Psoas muscle (tissue), 8 donors: Measurements from ENCODE around the gene DCPS. TPM values are rescaled to one million over a fixed set of nuclear protein-coding genes. Genes with fewer than 3 reads are reported as not detected.
A peak's percentile ranks its signal among the peaks of the same experiment; 100 is the strongest.

Experiments
- ATAC-seq, 4 donors: fragments of 200-7000 bp; cut with Tn5 transposase; one replicate each; pipeline ENCODE4 v1.9.1; 2020; ENCODE audit warnings: moderate library complexity in 3 of 4, mild to moderate bottlenecking in 2 of 4
- DNase-seq, 2 donors: peaks; one replicate each; pipeline ENCODE4 v3.0.0-alpha.2; 2020
- H3K27ac ChIP-seq: fragments of 200-600 bp; one replicate; pipeline ENCODE4 v1.8.0; 2022
- H3K27me3 ChIP-seq, 3 donors: fragments of 200-600 bp in 1 of 3; one replicate each; pipeline versions ENCODE4 v1.6.1 to v1.8.0; 2013 to 2022; ENCODE audit warnings: low read length in 2 of 3, mild to moderate bottlenecking in 2 of 3, moderate library complexity in 1 of 3; ENCODE audit not compliant: insufficient read depth in 3 of 3
- H3K36me3 ChIP-seq, 2 donors: fragments of 200-600 bp in 1 of 2; one replicate each; pipeline versions ENCODE4 v1.6.1 to v1.8.0; 2013 to 2022; ENCODE audit warnings: low read depth in 1 of 2, mild to moderate bottlenecking in 1 of 2, moderate library complexity in 1 of 2; ENCODE audit not compliant: insufficient read depth in 1 of 2
- H3K4me1 ChIP-seq: fragments of 200-600 bp; one replicate; pipeline ENCODE4 v1.8.0; 2022
- H3K4me3 ChIP-seq: fragments of 200-600 bp; one replicate; pipeline ENCODE4 v1.8.0; 2022; ENCODE audit warnings: mild to moderate bottlenecking
- H3K9me3 ChIP-seq: fragments of 200-600 bp; one replicate; pipeline ENCODE4 v1.8.0; 2022
- CTCF ChIP-seq: fragments of 200-600 bp; IDR thresholded peaks from one replicate; pipeline ENCODE4 v1.8.0; 2022; ENCODE audit warnings: antibody characterized with exemption
- WGBS, 3 donors: extraction: QIAGEN DNeasy Blood & Tissue Kit; methylation state at CpG; one replicate each; pipeline versions ENCODE4 v1.1.6 to v1.1.7; 2013; 5-methylcytosine and 5-hydroxymethylcytosine counted together
- intact Hi-C, 2 donors: fragments of 100-400 bp; cut with DNase I; formaldehyde crosslinking; loops; one replicate each; pipeline versions ENCODE4 v1.11.0 to v1.14.2; 2022
- polyA plus RNA-seq, 3 donors: library from polyadenylated mRNA; stranded (reverse); fragments of 200-250 nt; gene quantifications; one replicate each; pipeline ENCODE4 v1.2.3, GENCODE V29; 2013
- total RNA-seq, 4 donors: library from RNA; stranded (reverse); fragmentation: NEBNext Ultra II Directional in 2 of 4; extraction: Animal tissue kit (Norgen Biotek cat#: 25700) in 2 of 4; gene quantifications; one replicate each; pipeline versions ENCODE4 v1.2.1 to v1.2.4, GENCODE V29; 2021 to 2023
- donor health status: healthy with polysubstance abuse.
- donor health status: DM: no; HTN: no; CAD: no; lungs with moderate emphysema.
- donor health status: Bipolar disorder and iron deficiency.
- donor health status: healthy.
- donor health status: DM: yes; HTN: yes; CAD: no.
- donor health status: DM: no; HTN: no; CAD: no.
- donor health status: DM: no; HTN: no; CAD: no.
- donor health status: DM: yes; HTN: yes; CAD: no.

The DCPS gene
- total and polyA plus RNA-seq, 7 donors, result 11.8 to 20.5 (median 14.3) TPM

GRCh38 chr11:126333142-126333541, 29.3 kb downstream of the DCPS start:
- WGBS, 3 donors, result 79 to 93% (median 85%) methylated on average over 7 of the region's 7 CpGs
- H3K4me1 ChIP-seq, result peaks cover 20% of the 10 kb centered on the region
- peak overlapping the region; percentile 70 for H3K27ac ChIP-seq

GRCh38 chr11:126334659-126335462, 31.0 kb downstream of the DCPS start:
- intact Hi-C loops, result no loop called here
- no peak for DNase-seq
- H3K27ac ChIP-seq, result peak overlapping the region; percentile 0
- H3K27me3 ChIP-seq, result no peaks in the 10 kb centered on the region
- ATAC-seq, result peak in 2 of 4 donors; percentile 22 to 32
- H3K9me3 ChIP-seq, result no peaks in the 10 kb centered on the region
- H3K36me3 ChIP-seq, result peaks cover 0 to 23% of the 10 kb centered on the region in 2 donors
- no peak for TF ChIP-seq CTCF
- 67 to 75% (median 68%) methylated on average over 6 of the region's 6 CpGs for WGBS, 3 donors
- H3K4me3 ChIP-seq, result no peak overlapping the region
- peaks cover 26% of the 10 kb centered on the region for H3K4me1 ChIP-seq

More at GRCh38 chr11:126333142-126333541, 29.3 kb downstream of the DCPS start:
- Histone ChIP-seq H3K9me3 (no peaks in the 10 kb centered on the region), H3K4me3 (no peak overlapping the region), H3K27me3 (no peaks in the 10 kb centered on the region), H3K36me3 (peaks cover 0 to 13% of the 10 kb centered on the region in 2 donors)
- intact Hi-C loops, result no loop called here
- no peak for DNase-seq
- ATAC-seq, result no peak
- TF ChIP-seq CTCF, result no peak

- Histone ChIP-seq H3K4me1 (peaks cover 32% of the 10 kb centered on the region), H3K36me3 (peaks cover 0 to 23% of the 10 kb centered on the region in 2 donors), H3K4me3 (no peak overlapping the region), H3K27me3 (no peaks in the 10 kb centered on the region), H3K27ac (peak overlapping the region; percentile 0), H3K9me3 (no peaks in the 10 kb centered on the region)
- DNase-seq (peak in 1 of 2 donors; percentile 71), ATAC-seq (peak in 2 of 4 donors; percentile 32 to 59)
- intact Hi-C loops, result no loop called here
- WGBS, 3 donors, result 40 to 62% (median 43%) methylated on average over 5 of the region's 5 CpGs
- TF ChIP-seq CTCF, result no peak
These were observed 31.6 kb downstream of the DCPS start for GRCh38 chr11:126335463-126335760.

GRCh38 chr11:126336138-126336541, 32.3 kb downstream of the DCPS start:
- WGBS, 3 donors, result 64 to 76% (median 73%) methylated on average over 7 to 8 of the region's 8 CpGs
- intact Hi-C loops, result no loop called here

More at GRCh38 chr11:126336138-126336541, 32.3 kb downstream of the DCPS start:
- Histone ChIP-seq H3K9me3 (no peaks in the 10 kb centered on the region), H3K4me1 (peaks cover 39% of the 10 kb centered on the region), H3K4me3 (no peak overlapping the region), H3K27me3 (no peaks in the 10 kb centered on the region), H3K27ac (no peak overlapping the region), H3K36me3 (peaks cover 0 to 21% of the 10 kb centered on the region in 2 donors)
- DNase-seq (no peak), ATAC-seq (no peak)
- no peak for TF ChIP-seq CTCF
